ENCODE results near the gene CCDC127.

Gene CCDC127

DNA sequence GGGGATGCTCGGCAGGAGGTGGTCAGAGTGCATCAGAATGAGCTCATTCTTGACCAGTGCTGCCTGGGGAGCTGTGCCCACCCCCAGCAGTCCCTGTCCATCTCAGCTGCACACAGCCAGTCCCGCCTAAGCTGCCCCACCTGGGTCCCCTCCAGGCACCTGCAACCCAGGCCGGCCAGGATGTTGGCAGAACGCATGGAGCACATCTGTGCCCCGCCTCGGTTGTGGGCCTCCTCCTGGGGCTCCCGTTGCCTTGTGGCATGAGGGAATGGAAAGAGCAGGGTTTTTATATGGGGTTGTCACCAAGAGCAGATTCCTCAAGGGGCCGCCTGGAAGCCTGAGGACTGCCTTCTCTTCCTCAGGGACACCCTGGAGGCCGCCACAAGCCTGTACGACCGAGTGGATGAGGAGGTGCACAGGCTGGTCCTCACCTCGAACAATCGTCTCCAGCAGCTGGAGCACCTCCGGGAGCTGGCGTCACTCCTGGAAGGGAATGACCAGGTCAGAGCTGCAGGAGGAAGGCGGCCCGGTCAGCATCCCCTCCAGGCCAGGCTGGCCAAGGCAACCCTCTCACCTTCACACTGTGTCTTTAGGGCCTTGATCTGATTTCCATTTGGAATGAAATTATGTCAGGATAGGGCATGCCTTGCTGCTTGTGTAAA, 61.4 kb downstream of the CCDC127 start:
- no peak for DNase-seq

DNA sequence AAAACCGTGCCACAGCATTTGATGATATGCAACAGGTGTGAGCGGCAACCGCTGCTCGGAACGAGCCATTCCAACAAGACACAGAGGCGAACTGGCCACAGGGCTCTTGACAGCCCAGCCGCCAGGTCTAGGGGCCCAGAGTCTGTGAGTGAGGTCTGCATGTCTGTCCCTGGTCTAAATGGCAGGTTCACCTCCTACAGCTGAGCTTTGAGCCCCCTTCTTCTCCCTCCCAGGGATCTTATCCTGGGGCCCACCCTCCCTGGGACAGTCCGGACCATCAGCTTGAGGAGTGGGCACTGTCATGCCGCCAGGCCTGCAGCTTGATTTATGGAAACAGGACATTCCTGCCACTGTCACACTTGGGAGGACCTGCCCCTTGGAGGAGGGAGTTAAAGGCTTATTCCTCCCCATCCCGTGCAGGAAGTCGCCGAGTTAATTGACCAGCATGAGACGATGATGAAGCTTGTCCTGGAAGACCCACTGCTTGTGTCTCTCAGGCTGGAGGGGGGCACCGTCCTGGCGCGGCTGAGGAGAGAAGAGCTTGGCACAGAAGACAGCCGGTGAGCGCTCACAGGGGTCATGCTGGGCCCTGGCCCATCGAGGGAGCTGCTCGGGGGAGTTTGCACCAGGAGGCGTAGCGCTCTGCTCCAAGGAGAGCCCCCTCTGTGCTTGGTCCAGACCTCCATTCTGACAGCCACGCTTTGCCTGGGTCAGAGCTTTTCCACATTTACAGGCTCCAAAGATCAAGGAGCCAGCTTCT, 62.1 kb downstream of the CCDC127 start:
- no peak for DNase-seq

- DNase-seq = no peak
Measured at GRCh38 chr5:154826-155225, 63.1 kb downstream of the CCDC127 start.

- no peak for DNase-seq
Measured at GRCh38 chr5:154236-154635, 63.7 kb downstream of the CCDC127 start.

DNA sequence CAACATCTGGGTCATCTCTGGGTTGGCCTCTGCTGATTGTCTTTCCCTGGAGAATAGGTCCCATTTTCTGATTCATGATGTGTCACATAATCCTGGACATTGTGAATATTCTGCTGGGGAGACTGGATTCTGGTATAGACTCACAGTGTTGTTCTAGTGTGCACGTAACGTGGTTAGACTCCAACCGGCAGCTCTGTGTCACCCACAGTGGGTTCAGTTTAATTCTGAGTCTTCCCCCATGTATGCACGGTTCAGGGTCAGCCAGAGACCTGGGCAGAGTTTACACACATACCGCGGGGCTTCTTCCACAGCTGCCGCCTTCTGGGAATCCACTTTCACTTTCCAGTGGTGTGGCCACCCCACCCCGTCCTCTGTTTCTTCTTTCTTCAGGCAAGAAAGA, 64.7 kb downstream of the CCDC127 start:
- no peak for DNase-seq

GRCh38 chr5:152077-152476, 65.9 kb downstream of the CCDC127 start:
- no peak for DNase-seq

- DNase-seq = no peak
Measured at GRCh38 chr5:150746-151145, 67.2 kb downstream of the CCDC127 start.

DNA sequence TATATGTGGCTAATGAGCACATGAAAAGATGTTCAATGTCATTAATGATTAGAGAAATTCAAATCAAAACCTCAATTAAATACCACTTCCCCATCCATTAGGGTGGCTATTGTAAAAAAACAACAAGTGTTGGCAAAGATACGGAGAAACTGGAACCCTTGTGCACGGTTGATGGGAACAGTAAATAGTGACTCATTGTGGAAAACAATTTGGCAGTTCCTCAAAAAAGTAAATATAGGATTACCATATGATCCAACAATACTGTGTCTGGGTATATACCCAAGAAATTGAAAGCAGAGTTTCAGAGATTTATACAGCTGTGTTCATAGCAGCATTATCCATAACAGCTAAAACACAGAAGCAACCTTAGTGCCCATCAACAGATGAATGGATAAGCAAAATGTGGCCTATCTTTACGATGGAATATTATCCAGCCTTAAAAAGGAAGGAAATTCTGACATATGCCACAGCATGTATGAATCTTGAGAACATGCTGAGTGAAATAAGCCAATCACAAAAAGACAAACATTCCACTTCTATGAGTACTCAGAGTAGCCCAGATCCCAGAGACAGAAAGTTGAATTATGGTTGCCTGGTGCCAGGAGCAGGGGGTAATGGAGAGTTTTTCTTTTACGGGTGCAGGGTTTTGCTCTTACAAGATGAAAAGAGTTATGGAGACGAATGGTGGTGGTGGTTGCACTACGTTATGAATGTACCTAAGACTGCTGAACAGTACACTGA, 68.0 kb downstream of the CCDC127 start:
- DNase-seq = peak; percentile 37

DNA sequence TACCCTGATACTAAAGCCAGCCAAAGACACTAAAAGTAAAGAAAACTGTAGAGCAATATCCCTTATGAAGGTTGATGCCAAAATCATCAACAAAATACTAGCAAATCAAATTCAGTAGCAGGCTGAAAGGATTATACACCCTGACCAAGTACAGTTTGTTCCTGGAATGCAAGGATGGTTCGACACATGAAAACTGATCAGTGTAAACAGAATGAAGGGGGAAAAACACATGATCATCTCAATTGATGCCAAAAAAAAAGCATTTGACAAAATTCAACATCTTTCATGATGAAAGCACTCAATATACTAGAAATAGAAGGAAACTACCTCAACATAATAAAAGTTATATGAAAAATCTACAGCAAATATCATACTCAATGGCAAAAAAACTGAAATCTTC, 70.2 kb downstream of the CCDC127 start:
- DNase-seq = no peak
